ENCODE data around the gene RHOD. TPM values are rescaled to one million over a fixed set of nuclear protein-coding genes. Genes with fewer than 3 reads are reported as not detected.
A peak's percentile ranks its signal among the peaks of the same experiment; 100 is the strongest.

Gene RHOD
- total RNA-seq, 1 experiment from 2014 or later: 5.6 TPM

DNA sequence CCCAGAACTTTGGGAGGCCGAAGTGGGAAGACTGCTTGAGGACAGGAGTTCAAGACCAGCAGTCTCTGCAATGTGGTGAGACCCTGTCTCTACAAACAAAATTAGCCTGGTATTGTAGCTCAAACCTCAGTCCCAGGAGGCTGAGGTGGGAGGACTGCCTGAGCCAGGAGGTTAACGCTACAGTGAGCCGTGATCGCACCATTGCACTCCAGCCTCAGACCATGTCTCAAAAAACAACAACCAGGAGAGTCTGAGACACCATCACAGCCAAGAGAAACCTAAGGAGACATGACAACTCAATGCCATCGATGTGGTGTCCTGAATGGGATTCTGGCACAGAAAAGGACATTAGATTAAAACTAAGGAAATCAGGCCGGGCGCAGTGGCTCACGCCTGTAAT lies 34.1 kb downstream of the RHOD start:
- no peak for DNase-seq (ENCODE audit: low read depth)
- in situ Hi-C loops (cut with HindIII; ENCODE audit: low pct_unique_long_range_greater_than_20kb, low sequenced_read_pairs): no loop called here

DNA sequence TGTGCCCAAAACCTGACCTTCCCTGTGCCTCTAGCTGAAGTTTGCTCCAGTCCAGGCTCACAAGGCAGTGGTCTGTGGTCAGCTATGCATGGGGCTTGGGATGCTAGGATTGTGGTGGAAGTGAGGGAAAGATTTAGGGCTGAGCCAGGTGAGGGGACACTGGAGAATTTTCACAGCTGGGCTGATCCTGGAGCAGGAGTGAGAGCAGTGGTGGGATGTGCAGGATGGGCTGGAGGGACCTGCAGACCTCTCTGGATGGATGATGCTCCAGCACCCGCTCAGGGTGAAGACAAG lies 38.5 kb downstream of the RHOD start:
- in situ Hi-C loops (cut with HindIII; ENCODE audit: low pct_unique_long_range_greater_than_20kb, low sequenced_read_pairs): no loop called here
- DNase-seq (ENCODE audit: low read depth): no peak

DNA sequence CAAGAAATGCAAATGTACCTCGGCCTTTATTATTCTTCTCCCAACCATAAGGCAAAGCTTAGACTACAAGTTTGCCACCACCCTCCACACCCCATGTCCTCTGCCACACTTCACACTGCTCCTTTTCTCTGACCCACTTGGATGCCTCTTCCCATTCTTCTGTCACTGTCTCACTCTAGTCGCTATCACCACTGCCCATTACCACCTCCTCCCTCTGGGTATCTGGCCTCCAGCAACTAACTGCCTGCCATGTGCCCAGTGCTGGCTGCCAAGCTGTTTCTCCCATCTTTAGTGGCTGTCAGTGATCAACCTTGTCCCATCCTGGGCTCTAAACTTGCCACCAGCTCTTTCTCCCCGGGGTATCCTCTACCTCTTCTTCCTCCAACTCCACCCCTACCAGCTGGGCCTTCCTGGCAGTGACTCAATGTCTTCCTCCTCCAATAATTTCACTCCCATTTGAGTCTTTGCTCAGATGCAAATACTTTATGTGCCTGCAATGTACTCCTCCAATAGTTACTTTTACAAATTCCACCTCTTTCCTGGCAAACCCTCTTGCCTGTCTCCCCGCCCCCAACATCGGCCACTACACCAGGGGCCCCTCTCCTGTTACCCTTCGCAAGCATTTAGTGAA lies 42.3 kb downstream of the RHOD start:
- no peak for DNase-seq (ENCODE audit: low read depth)
- in situ Hi-C loops (cut with HindIII; ENCODE audit: low pct_unique_long_range_greater_than_20kb, low sequenced_read_pairs): no loop called here

DNA sequence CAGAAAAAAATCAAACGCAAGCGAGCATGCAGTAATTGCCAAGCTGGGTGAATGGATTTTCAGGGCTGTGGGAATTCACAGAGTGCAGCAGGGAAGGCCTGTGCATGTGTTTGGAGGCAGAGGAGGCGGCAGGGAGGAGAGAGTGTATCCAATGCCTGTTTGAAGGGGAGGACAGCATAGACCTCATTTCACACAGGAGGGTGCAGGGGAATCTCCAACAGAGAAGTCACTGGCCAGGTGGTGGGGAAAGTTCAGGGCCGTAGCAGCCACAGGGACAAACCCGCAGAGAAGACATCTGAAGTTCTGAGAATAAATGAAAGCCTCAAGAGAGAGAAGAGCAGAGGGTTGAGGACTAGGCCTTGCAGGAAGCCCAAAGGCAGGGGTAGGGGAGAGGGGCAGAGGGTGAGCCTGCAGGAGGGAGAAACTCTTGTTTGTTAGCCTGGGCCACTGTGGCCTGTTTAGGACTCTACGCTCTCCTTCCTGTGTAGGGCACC lies 43.2 kb downstream of the RHOD start:
- no peak for DNase-seq (ENCODE audit: low read depth)
- in situ Hi-C loops (cut with HindIII; ENCODE audit: low pct_unique_long_range_greater_than_20kb, low sequenced_read_pairs): no loop called here

DNA sequence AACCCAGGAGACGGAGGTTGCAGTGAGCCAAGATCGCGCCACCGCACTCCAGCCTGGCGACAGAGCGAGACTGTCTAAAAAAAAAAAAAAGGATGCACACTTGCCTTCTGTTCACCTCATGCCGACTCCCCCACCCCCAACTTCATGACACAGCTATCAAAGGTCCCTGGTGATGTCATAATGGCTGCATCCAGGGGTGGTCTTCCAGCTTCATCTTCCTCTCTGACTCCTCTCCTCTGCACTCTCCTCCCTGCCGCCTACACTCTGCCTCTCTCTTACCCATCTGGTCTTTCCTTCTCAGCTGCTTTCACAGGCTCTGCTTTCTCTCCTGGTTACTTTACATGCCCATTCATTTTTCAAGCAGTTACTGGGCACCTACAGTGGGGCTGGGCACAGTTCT lies 46.0 kb downstream of the RHOD start:
- in situ Hi-C loops (cut with HindIII; ENCODE audit: low pct_unique_long_range_greater_than_20kb, low sequenced_read_pairs): no loop called here
- DNase-seq (ENCODE audit: low read depth): no peak

DNA sequence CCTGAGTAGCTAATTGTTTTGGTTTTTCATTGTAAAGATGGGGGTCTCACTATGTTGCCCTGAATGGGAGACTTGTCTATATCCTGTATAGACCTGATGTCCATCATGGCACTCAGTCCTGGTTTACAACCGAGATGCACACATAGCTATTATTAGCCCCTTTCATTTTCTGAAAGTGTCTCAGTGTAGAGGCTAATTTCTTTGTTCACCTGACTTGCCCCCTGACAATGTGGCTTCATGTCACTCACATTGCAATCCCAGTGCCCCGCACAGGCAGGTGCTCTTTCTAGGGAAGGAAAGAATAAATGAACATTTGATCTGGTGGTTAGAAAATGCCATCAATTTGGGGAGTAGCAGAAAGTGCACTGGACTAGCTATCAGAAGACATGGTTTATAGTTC lies 49.3 kb downstream of the RHOD start:
- no peak for DNase-seq (ENCODE audit: low read depth)
- in situ Hi-C loops (cut with HindIII; ENCODE audit: low pct_unique_long_range_greater_than_20kb, low sequenced_read_pairs): no loop called here

DNA sequence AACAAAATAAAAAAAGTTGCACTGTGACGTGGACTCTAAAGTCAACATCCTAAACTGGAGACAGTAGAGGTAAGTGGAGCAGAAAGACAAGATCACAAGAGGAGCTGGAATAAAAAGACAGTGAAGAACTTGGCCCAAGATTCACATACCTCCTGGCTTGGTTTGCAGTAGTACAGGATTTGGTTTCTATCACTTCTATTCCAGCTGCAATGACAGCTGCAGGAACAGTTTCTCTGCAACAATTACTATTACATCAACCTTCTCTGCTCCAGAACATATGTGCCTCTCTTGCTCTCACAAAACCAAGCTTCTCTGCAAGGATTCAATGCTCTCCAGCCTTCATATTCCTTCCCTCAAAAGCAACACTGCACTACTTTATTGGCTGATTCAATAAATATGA lies 54.6 kb downstream of the RHOD start:
- in situ Hi-C loops (cut with HindIII; ENCODE audit: low pct_unique_long_range_greater_than_20kb, low sequenced_read_pairs): no loop called here
- no peak for DNase-seq (ENCODE audit: low read depth)

DNA sequence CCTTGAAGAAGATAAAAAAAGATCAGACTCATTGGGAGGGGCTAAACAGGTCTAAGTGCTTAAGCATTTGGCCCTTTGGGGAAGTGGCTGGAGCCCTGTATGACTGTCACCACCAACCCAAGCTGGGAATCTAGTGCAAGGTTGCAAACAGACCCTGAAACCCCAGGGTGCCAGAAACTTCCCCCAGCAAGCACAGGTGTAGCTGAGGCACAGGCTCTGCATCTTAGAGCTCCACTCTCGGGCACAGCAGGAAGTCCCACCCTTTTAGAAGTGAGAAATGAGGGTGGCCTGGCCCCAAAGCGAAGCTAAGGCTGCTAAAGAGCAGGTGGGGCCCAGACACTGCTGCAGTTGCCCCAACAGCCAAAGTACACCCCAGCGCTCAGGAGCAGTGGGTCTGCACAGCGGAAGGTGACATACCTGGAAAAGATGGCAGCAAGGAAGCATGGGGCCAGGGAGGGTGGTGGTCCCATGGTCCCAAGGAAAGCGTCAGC lies 56.6 kb downstream of the RHOD start:
- no peak for DNase-seq (ENCODE audit: low read depth)
- in situ Hi-C loops (cut with HindIII; ENCODE audit: low pct_unique_long_range_greater_than_20kb, low sequenced_read_pairs): no loop called here

DNA sequence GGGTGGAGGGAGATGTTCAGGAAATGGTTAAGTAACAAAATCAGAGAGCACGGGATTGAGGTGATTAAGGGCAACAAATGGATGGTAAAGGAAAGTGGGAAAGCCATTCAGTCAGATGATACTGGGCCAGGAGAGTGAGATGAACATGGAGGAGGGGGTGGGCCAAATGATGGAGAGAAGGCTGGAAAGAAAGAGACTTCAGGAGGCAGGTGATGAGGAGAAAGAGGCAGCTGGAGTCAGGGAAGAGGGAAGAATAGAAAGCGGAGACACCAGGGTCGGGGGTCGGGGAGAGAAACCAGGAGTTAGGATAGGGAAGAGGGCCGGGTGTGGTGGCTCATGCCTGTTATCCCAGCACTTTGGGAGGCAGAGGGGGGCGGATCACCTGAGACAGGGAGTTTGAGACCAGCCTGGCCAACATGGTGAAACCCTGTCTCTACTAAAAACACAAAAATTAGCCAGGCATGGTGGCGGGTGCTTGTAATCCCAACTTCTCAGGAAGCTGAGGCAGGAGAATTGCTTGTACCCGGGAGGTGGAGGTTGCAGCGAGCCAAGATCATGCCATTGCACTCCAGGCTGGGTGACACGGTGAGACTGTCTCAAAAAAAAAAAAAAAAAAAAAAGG lies 57.7 kb downstream of the RHOD start:
- DNase-seq (ENCODE audit: low read depth): no peak
- in situ Hi-C loops (cut with HindIII; ENCODE audit: low pct_unique_long_range_greater_than_20kb, low sequenced_read_pairs): no loop called here

DNA sequence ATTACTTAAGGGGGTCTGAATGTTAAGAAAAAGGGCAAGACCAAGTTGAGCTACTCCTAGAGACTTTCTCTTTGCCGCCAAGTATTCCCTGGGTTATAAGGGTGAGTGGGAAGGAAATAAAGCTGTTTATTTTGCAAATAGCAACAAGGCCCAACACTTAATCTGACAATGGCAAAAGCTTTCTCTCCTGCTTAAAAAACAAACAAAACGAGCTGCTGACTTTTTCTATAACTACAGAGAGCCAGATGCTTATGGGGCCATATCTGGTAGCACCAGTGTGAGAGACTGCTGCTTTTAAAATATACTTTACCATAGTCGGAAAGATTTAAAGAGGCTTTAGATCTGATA lies 60.1 kb downstream of the RHOD start:
- in situ Hi-C loops (cut with HindIII; ENCODE audit: low pct_unique_long_range_greater_than_20kb, low sequenced_read_pairs): no loop called here
- DNase-seq (ENCODE audit: low read depth): no peak

DNA sequence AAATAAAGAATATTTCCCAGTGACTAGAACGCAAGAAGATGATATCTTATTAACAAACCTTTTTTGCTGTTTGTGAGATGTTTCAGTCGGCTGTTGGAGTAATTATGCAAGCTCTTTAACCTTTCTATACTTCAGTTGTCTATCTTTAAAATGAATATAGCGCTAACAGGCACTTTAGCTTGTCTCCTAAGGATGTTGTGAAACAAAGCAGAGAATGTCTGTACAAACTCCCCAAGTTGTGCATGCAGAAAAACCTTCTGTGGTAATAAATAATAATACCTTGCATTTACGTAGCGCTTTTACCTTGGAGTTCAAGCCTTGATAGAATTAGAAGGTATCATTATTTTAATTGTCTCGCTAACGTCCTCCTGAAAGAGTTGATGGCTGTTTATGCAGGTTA lies 60.5 kb downstream of the RHOD start:
- no peak for DNase-seq (ENCODE audit: low read depth)
- in situ Hi-C loops (cut with HindIII; ENCODE audit: low pct_unique_long_range_greater_than_20kb, low sequenced_read_pairs): no loop called here

DNA sequence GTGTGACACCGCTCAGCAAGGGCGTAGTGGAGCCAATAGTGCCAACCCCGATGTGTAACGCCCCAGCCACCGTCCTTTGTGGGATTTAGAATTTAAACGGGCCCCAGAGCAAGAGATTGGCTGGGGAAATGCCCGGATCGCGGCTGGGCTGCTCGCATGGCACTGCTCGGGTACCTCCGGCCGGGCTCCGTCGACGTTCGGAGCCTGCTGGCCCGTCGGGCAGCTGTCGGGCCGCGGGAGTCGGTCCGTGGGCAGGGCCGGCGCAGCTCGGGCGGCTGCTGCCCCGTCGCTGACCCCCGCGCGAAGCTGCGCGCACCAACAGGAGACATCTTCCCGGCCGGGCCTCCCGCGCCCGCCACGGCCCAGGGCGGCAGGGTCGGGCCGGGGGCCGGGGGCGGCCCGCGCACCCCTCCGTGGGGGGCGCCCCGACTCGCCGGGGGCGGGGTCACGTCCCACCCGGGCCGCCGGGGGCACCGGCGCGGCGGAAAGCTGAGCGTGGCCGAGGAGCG lies 61.1 kb downstream of the RHOD start:
- DNase-seq (ENCODE audit: low read depth): no peak
- in situ Hi-C loops (cut with HindIII; ENCODE audit: low pct_unique_long_range_greater_than_20kb, low sequenced_read_pairs): no loop called here

DNA sequence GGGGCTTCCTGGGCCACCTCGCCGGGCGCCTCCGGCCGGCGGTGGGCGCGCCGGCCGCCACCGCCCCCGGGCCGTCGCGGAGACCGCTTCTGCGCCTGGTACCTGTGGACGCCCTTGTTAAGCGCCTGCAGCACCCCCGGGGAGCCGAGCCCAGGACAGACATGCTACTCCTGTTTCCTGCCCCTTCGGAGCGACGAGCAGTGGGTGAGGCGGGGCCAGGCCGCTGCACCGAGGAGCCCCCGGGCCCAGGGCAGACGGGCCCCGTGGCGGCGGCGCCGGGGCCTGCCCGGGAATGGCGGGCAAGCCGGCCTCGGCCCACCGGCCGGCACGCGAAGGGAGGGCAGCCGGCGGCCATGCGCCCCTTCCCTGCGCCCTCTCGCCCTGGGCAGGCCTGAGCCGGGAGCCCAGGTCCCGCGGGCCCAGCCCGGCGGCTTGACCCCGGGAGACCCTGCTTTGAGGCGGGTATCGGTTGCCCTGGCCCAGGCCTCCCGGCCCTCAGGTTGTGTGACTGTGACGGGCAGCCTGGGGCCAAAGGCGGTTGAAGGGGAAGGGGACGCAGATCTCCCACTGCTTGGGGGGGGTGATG lies 61.6 kb downstream of the RHOD start:
- no peak for DNase-seq (ENCODE audit: low read depth)
- in situ Hi-C loops (cut with HindIII; ENCODE audit: low pct_unique_long_range_greater_than_20kb, low sequenced_read_pairs): no loop called here

DNA sequence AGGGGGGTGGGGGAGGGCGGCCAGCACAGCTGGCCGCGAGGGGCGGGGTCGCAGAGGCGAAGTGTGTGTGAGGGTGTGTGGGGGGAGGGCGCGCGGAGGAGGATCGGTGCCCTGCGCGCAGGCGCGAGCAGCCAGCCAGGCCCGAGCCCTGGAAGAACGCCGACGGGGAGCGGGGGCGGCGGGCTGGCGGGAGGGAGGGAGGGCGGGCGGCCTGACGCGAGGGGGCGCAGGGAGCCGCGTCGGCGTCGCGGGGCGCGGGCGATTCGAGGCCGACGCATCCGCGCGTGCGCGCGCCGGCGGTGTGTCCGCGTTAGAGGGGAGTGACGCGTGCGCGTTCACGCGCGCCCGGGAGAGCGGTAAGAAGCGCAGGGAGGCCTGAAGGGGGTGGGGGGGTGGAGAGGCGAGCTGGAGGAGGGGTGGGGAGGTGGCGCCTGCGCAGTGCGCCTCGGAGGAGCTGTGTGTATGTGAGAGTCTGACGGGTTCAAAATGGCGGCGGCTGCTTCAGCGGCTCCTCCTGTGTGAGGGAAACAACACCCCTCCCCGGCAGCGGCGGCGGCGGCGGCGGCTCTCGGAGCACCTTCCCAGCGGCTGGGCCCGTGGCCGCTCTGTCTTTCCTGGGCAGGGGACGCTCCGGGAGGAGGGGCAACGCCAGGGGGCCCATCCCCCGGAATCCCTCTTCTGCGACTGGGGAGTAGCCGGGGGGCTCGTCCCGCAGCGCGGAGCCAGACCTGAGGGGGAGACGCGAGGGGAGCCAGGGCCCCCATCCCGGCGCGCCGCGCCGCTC lies 62.3 kb downstream of the RHOD start, which contains the start of gene KDM2A:
Gene KDM2A, plus strand, starts transcription at position 463 of the 784 bp plus-strand sequence. CDS start 2,054 bp downstream, outside the sequence.
- in situ Hi-C loops (cut with HindIII; ENCODE audit: low pct_unique_long_range_greater_than_20kb, low sequenced_read_pairs): no loop called here
- peak; percentile 89 for DNase-seq (ENCODE audit: low read depth)

DNA sequence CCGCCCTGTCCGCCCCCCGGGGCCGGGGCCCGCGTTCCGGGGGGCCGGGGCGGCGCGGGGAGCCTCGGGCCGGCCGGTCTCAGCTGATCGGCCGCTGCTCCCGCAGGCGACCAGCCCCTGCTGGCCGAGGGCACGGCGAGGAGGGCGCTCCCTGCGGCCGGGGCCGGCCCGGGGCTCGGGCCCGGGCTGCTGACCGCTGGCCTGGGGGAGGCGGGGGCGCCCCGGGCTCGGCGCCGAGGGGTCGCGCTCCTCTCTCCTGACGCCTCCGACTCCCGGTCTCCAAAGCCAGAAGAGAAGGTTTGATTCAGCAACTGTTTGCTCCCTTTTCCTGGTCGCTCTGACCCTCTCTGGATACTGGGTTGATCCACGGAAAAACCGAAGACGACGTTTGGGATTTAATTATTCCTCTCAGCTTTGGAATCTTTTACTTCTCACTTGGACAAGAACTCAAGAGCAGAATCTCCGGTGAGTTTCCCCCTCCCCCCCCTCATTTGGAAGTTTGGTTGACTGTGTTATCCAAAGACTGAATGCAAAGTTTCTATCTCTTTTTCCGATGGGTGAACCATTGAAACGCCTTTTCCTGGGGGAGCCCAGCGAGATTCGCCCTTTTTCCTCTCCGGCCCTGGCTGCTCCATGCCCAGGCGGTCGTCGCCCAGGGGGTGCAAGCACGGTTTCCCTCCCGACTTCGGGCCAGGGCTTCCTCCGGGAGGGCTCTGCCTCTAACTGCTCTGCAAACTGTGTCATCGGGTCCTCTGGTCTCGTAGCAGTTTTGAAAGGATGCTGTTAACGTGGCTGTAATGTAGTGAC lies 63.1 kb downstream of the RHOD start:
- DNase-seq (ENCODE audit: low read depth): no peak
- in situ Hi-C loops (cut with HindIII; ENCODE audit: low pct_unique_long_range_greater_than_20kb, low sequenced_read_pairs): no loop called here

DNA sequence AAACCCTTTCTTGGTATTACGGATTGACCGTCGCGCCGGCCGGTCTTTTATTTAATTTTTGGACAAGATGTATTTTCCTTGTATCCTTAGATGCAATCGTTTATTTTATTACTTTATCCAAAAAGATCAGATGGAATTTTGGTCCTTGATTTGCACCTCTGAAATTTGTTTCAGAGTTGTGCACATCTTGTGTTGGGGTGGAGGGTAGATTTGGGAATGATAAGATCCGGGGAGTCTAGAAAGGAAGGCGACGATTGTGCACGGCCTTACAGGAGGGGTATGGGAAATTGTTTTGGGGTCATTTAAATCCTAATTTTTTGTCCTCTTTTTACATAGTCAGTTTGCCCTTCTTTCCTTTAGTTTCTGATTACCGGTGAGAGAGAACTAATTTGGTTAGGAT lies 63.8 kb downstream of the RHOD start:
- in situ Hi-C loops (cut with HindIII; ENCODE audit: low pct_unique_long_range_greater_than_20kb, low sequenced_read_pairs): no loop called here
- DNase-seq (ENCODE audit: low read depth): no peak

DNA sequence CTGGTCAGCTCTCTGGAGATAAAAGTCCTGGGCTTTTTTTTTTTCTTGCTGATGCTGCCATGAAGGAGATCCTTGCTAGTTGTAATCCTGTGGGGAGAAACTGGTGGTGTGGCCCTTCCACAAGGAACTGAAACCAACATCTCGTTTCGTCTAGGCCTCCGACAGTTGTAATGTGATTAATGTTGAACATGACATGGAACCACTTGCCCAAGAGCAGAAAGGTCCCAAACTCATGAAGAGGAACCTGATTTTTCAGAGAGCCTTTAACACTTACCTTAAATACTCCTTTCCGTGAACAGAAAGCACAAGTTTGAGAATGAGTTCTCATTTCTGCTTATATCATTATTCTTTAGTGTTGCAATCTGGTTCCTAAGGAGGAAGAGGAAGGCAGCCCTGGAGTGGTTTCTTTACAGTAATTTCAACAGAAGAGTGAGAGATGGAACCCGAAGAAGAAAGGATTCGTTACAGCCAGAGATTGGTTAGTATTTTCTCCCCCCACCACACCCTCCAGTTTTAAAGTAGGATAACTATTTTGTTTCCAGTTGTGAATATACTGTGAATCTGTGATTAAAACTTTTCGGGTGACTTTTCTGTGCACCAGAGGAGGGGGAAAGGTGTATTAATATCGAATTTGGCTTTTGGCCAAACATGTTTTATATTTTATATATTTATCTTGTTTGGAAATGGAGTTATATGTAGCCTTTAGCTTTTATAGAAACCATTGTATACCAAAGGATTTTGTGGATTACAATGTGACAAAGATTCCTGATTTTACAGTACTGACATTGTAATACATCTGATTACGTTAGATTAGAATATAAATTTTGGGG lies 64.4 kb downstream of the RHOD start:
- in situ Hi-C loops (cut with HindIII; ENCODE audit: low pct_unique_long_range_greater_than_20kb, low sequenced_read_pairs): no loop called here
- DNase-seq (ENCODE audit: low read depth): no peak

Measured in Caki2 (cell line).